Measurements from ENCODE around the gene HS1BP3. TPM values are rescaled to one million over a fixed set of nuclear protein-coding genes. Genes with fewer than 3 reads are reported as not detected.

HS1BP3 gene
- 24.9 and 35.0 TPM in 2 replicates for total RNA-seq
- 21.2 TPM for polyA plus RNA-seq (2012)

GRCh38 chr2:20650877-20651730 is at the start of gene HS1BP3:
Gene HS1BP3, minus strand, starts transcription at chr2:20651098. Its CDS starts 35 bp downstream, at chr2:20651063.
- peak; percentile 84 for DNase-seq (ENCODE audit: low read depth)

- peak; percentile 18 for DNase-seq (ENCODE audit: low read depth)
These were observed 48.2 kb upstream of the HS1BP3 start for GRCh38 chr2:20698916-20699613.

- no peak for DNase-seq (ENCODE audit: low read depth)
These were observed 46.5 kb upstream of the HS1BP3 start for GRCh38 chr2:20697322-20697934.

DNA sequence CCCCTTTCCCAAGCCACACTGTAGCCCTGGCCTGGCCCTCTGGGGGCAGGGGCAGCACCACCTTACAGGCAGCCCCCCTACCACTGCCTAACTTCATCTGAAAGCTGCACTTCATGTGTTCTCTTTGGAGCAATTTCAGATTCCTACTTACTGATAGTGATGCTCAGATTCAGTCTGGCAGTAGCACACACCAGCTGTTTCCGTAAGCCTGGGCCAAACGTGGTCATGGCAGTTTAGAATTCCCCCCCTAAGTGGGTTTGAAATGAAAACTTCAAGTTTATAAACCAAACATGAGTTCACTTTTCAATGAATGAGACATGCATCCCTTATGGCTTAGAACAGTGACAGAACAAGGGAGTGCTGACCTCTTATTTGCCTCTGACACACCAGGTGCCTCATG is 45.5 kb upstream of the HS1BP3 start:
- DNase-seq (ENCODE audit: low read depth), result no peak

GRCh38 chr2:20693317-20693716 is 42.4 kb upstream of the HS1BP3 start:
- no peak for DNase-seq (ENCODE audit: low read depth)

DNA sequence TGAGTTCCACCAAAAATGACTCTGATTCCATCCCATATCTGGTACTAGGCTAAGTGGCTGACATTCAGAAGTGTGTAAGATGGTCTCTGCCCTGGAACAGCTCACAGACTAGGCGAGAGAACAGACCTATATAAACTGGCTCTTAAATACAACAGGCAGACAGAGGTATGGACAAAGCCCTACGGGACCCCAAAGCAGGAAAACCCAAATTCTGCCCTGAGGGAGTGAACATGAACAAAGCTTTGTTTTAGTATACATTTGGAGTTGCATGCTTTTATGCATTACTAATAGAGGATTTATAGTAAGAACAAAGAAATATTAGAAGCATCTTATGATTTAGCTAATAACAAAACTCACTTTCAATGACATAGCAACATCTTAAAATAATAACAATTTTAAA is 41.2 kb upstream of the HS1BP3 start:
- DNase-seq (ENCODE audit: low read depth), result no peak

GRCh38 chr2:20691076-20691734 is 40.3 kb upstream of the HS1BP3 start:
- DNase-seq (ENCODE audit: low read depth), result no peak

DNA sequence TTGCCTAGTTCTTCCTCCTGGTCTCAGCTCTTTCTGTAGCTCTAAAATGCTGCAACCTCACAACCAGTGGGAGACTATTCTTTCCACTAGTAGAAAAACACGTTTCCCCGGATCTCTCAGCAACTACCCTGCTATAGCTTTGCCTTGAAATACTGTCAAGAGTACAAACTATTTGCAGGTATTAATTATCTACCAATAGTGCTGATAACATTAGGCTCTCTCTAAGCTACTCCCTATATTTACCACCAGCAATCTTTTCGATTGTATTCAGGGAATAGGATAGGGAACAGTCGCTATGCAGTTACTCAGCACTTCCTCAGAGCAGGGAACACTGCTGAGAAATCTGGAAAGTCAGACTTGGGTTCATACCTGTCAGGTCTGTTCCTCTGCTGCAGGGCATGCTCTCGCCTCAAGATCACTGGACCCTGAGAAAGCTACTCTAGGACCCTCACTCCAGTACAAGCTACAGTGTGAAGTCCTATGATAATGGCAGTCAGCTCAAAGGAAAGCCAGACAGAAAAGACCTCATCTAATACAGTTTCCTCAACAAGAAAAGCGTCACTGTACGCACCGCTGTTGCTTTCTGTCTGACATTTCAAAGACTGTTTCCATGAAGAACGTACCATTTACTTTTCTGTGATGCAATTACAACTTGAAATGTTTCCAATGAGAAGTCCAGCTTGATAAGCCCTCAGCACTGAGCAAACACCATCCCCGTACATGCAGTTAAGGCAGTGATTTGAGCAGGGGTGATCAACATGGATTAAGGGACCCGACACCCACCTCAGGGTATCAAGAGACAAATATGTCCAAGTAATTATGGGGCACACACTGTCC is 38.7 kb upstream of the HS1BP3 start:
- DNase-seq (ENCODE audit: low read depth), result no peak

DNA sequence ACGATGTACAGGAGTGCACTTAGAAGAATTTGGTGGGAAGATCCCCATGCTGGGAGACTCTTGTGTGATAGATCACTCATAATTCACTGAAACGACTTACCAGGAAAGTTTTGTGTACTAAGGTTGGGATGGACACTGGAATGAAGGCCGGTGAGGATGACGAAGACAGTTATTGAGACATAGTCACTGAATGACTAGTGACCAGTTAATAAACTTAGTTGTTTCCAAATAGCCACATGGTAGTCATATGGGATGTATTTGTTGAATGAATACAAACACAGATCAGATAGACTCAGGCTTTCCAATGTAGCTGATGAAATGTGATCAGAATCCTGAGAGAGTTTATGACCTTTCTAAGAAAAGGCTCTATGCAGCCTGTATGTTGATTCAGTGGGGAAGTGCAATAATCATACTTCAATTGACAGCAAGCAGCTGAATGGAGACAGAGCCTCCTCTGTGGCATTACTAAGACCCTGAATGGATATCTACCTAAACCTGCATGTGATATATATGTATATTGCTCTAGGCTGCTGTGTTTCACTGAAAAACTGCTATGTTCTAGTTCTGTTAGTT is 36.4 kb upstream of the HS1BP3 start:
- no peak for DNase-seq (ENCODE audit: low read depth)

GRCh38 chr2:20684581-20685063 is 33.7 kb upstream of the HS1BP3 start:
- DNase-seq (ENCODE audit: low read depth), result no peak

- DNase-seq (ENCODE audit: low read depth), result no peak
These were observed 31.4 kb upstream of the HS1BP3 start for GRCh38 chr2:20682167-20682920.

DNA sequence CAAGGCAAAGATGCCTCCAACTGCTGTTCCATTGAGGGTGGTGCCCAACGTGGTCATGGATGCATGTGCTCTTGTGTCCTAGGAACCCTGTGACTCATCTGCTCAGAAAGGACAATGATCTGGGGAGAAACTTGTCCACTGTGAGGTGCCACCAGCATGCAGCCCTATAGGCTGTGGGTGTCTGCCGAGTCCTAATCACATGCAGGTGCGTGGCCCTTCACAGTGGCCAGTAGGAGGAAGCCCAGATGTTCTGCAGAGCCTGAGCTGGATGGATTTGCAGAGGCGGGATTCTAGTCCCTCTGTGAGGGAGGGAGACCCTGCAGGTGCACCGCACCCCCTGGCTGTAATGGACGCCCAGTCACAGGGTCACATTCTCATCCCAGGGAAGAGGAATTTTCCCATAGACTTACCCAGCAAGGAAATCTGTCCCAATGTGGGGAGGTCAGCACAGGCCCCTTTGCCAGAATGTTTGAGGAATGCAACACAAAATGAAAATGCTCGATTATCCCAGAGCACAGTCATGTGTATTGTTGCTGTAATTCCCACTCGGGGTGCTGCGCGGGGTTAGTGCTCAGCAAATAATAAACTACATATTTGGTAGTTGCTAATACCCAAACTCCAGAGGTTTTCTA is 30.0 kb upstream of the HS1BP3 start:
- no peak for DNase-seq (ENCODE audit: low read depth)

DNA sequence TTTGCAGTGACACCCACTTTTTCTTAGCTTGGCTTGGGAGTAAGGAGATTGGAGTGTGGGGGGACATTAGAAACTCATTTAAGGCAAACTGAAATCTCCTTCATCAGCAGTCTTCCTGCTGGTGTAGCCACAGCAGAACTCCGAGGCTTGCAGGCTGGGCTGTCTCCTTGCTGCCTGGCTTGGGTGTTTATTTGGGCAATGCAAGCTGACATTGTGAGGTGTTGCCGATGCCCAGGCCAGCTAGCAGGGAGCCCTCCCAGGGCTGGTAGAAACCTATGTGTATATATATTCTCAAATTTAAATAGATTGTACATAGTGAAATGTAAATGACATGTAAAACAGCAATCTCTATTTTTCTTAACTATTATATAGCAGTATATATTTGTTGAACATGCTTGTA is 27.9 kb upstream of the HS1BP3 start:
- DNase-seq (ENCODE audit: low read depth), result no peak

GRCh38 chr2:20678086-20678395 is 27.1 kb upstream of the HS1BP3 start:
- DNase-seq (ENCODE audit: low read depth), result no peak

DNA sequence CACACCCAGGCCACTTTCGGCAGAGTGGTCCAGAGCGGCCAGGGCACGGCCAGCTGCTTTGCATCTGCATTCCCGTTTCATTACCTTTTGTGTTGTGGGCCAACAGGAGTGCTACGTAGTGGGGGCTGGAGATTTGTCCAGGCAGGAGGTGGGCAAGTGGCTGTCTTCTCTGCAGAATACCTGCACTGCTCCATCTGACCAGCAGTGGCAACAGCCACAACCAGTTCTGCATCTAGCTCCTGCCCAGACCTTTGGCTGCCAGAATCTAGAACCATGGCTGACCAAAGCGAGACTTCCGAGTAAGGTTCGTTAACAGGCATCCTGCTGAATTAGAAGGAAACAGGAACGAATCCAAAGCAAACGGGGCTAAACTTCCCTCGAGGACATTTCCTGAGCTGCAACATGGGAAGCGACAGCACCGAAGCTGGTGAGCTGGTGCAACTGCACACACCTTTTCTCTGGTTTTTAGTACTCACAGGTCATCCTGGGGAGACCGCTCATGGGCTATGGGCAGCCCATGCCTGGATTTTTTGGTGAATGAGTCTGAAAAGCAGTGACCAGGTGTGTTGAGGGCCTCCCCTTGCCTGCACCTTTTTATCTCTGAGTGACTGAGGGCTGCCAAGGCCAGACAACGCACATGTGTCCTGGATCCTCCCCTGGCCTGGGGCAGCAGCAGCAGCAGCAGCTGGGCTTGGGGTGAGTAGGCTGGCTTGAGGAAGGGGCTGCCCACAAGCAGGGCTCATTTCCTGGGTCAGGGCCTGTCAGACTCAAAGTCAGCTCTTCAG is 26.6 kb upstream of the HS1BP3 start:
- DNase-seq (ENCODE audit: low read depth), result no peak

DNA sequence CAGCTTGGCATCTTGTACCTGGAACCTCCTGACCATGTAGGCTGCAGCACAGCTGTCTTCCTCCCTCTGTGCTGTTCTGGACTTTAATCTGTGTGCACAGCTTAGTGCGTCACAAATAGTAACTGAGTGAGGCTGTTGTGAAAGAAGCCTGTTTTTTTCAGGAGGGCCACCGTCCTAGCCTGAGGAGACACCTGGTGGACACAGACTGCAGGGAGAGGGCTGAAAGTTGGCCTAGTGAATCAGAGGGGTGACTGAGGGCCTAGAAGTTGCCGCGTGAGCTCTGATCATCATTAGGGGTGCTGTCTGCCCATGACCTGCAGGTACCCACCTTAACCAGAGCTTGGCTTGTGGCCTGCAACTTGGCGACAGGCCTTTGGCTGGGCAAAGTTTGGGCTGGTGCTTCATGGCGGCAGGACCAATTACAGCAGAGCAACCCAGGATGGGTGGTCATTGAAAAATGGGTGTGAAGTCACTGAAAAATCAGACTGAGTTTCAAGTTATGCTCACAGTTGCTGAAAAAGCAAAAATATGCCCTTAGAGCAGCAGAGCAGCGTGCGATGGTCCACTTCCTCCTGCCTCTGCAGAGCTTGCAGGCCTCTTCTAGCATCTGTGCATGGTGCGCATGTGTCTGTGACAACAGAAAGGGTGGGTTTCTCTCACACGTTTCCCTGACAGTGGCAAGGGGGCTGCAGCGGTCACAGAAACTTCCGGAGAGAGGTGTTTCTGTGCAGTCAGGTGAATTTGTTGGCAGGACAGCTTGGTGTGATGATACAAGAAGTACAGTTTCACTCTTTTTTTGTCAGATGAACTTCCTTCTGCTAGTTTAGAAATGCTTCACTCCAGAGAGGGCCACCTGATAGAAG is 25.7 kb upstream of the HS1BP3 start:
- no peak for DNase-seq (ENCODE audit: low read depth)

- no peak for DNase-seq (ENCODE audit: low read depth)
These were observed 24.9 kb upstream of the HS1BP3 start for GRCh38 chr2:20675701-20676352.

All from myocyte (in vitro differentiated cells).